ENCODE data around the gene IQCK.
"Not testable (repeated sequence)": the region's sequence is repeated elsewhere in the genome, so short reads cannot be mapped to it uniquely, and the experiment has no call there.

The IQCK gene

GRCh38 chr16:19700319-19700781, 17.7 kb upstream of the IQCK start:
- DNase-seq, result peak; percentile 61

GRCh38 chr16:19701091-19701490, 17.0 kb upstream of the IQCK start:
- DNase-seq, result no peak

GRCh38 chr16:19703172-19703889, 14.7 kb upstream of the IQCK start:
- DNase-seq, result no peak

- DNase-seq, result no peak
Measured at GRCh38 chr16:19704321-19705145, 13.5 kb upstream of the IQCK start.

- no peak for DNase-seq
Measured at GRCh38 chr16:19705146-19705501, 12.9 kb upstream of the IQCK start.

GRCh38 chr16:19705843-19706242, 12.2 kb upstream of the IQCK start:
- no peak for DNase-seq

GRCh38 chr16:19706846-19707245, 11.2 kb upstream of the IQCK start:
- no peak for DNase-seq

- no peak for DNase-seq
Measured at GRCh38 chr16:19707569-19708295, 10.3 kb upstream of the IQCK start.

- DNase-seq, result no peak
Measured at GRCh38 chr16:19708296-19709205, 9.5 kb upstream of the IQCK start.

- DNase-seq, result no peak
Measured at GRCh38 chr16:19709381-19710136, 8.5 kb upstream of the IQCK start.

GRCh38 chr16:19710191-19710908, 7.7 kb upstream of the IQCK start:
- DNase-seq, result no peak

- DNase-seq, result no peak
Measured at GRCh38 chr16:19710991-19711545, 7.0 kb upstream of the IQCK start.

GRCh38 chr16:19711643-19712042, 6.4 kb upstream of the IQCK start:
- DNase-seq, result no peak

GRCh38 chr16:19712418-19713058, 5.5 kb upstream of the IQCK start:
- no peak for DNase-seq

GRCh38 chr16:19713697-19714096, 4.4 kb upstream of the IQCK start:
- DNase-seq, result no peak

GRCh38 chr16:19715566-19715965, 2.5 kb upstream of the IQCK start:
- DNase-seq, result no peak

GRCh38 chr16:19716183-19716582, 1.9 kb upstream of the IQCK start:
- no peak for DNase-seq

GRCh38 chr16:19716728-19717127, 1.3 kb upstream of the IQCK start:
- not testable (repeated sequence) for DNase-seq

- DNase-seq, result no peak
Measured at GRCh38 chr16:19717314-19717713, 757 bp upstream of the IQCK start.

GRCh38 chr16:19718624-19718965, 524 bp downstream of the IQCK start:
- no peak for DNase-seq
